GM23338 (cell line): ENCODE data around the gene ELFN1. TPM values are rescaled to one million over a fixed set of nuclear protein-coding genes. Genes with fewer than 3 reads are reported as not detected.

Source experiments
- ATAC-seq: fragments of 200-7000 bp; cut with Tn5 transposase; 3 replicates; pipeline ENCODE4 v1.9.1; 2020
- DNase-seq: peaks from one replicate; pipeline ENCODE4 v3.0.0-alpha.2; 2015; ENCODE audit warnings: low spot score
- H2AFZ ChIP-seq: fragments of 200-600 bp; sonication (generic); 2 replicates; pipeline ENCODE4 v1.8.0; 2016; ENCODE audit warnings: antibody characterized with exemption, mild to moderate bottlenecking, moderate library complexity
- H3F3A ChIP-seq: fragments of 200-600 bp; sonication (generic); replicated peaks from 2 replicates; pipeline ENCODE4 v1.8.0; 2017; ENCODE audit warnings: antibody characterized with exemption, mixed run types, low read depth
- H3K27ac ChIP-seq: fragments of 200-600 bp; sonication (generic); 2 replicates; pipeline ENCODE4 v1.6.1; 2016; ENCODE audit warnings: low read depth
- H3K27me3 ChIP-seq: fragments of 200-600 bp; sonication (generic); 2 replicates; pipeline ENCODE4 v1.8.0; 2016; ENCODE audit warnings: mild to moderate bottlenecking, mixed run types, moderate library complexity; ENCODE audit not compliant: insufficient read depth
- H3K36me3 ChIP-seq: fragments of 200-600 bp; sonication (generic); 2 replicates; pipeline ENCODE4 v1.8.0; 2016; ENCODE audit warnings: mild to moderate bottlenecking; ENCODE audit not compliant: insufficient read depth
- H3K4me1 ChIP-seq: fragments of 200-600 bp; sonication (generic); 2 replicates; pipeline ENCODE4 v1.8.0; 2016; ENCODE audit warnings: mild to moderate bottlenecking, moderate library complexity; ENCODE audit not compliant: insufficient read depth
- H3K4me2 ChIP-seq: fragments of 200-600 bp; sonication (generic); 2 replicates; pipeline ENCODE4 v1.7.1; 2017; ENCODE audit warnings: mixed run types
- H3K4me3 ChIP-seq: fragments of 200-600 bp; sonication (generic); 2 replicates; pipeline ENCODE4 v1.6.1; 2016; ENCODE audit warnings: mixed run types
- H3K79me2 ChIP-seq: fragments of 200-600 bp; sonication (generic); replicated peaks from 2 replicates; pipeline ENCODE4 v1.8.0; 2017; ENCODE audit warnings: mild to moderate bottlenecking; ENCODE audit not compliant: insufficient read depth
- H3K9me2 ChIP-seq: fragments of 200-600 bp; sonication (generic); 2 replicates; pipeline ENCODE4 v1.8.0; 2017; ENCODE audit not compliant: insufficient read depth
- H4K20me1 ChIP-seq: fragments of 200-600 bp; sonication (generic); replicated peaks from 2 replicates; pipeline ENCODE4 v1.8.0; 2017; ENCODE audit warnings: mild to moderate bottlenecking; ENCODE audit not compliant: insufficient read depth
- H3K27ac Mint-ChIP-seq: 2 replicates; pipeline ENCODE4 v1.8.0; 2020; ENCODE audit warnings: inconsistent platforms, mild to moderate bottlenecking, moderate library complexity, mixed read lengths
- H3K27me3 Mint-ChIP-seq: 3 replicates; pipeline ENCODE4 v1.8.0; 2022; ENCODE audit warnings: low read depth, mild to moderate bottlenecking, moderate library complexity, mixed read lengths, inconsistent platforms; ENCODE audit not compliant: insufficient read depth, poor library complexity
- H3K36me3 Mint-ChIP-seq: 3 replicates; pipeline ENCODE4 v1.8.0; 2021; ENCODE audit warnings: low read depth, mild to moderate bottlenecking, inconsistent platforms, moderate library complexity, mixed read lengths
- H3K4me1 Mint-ChIP-seq: 3 replicates; pipeline ENCODE4 v1.8.0; 2020; ENCODE audit warnings: mild to moderate bottlenecking, inconsistent platforms, mixed read lengths
- H3K4me3 Mint-ChIP-seq: 3 replicates; pipeline ENCODE4 v1.8.0; 2021; ENCODE audit warnings: moderate library complexity, mild to moderate bottlenecking, inconsistent platforms, mixed read lengths
- H3K9me3 Mint-ChIP-seq: 3 replicates; pipeline ENCODE4 v1.8.0; 2020; ENCODE audit warnings: moderate library complexity, mild to moderate bottlenecking, inconsistent platforms, mixed read lengths
- CREB1 ChIP-seq: fragments of 250-450 bp; sonication (Bioruptor Pico); IDR thresholded peaks from 2 replicates; pipeline ENCODE4 v1.5.0; 2020; ENCODE audit warnings: low read depth, mild to moderate bottlenecking, moderate library complexity
- EZH2phosphoT487 ChIP-seq: fragments of 200-600 bp; sonication (generic); IDR thresholded peaks from one replicate; pipeline ENCODE4 v1.8.1; 2018; ENCODE audit warnings: antibody characterized with exemption; ENCODE audit not compliant: unreplicated experiment
- NANOG ChIP-seq: IDR thresholded peaks from 2 replicates; pipeline ENCODE4 v1.6.1; 2016; ENCODE audit warnings: antibody characterized with exemption, borderline replicate concordance
- ZNF331 ChIP-seq: fragments of 250-450 bp; sonication (Bioruptor Pico); IDR thresholded peaks from 2 replicates; pipeline ENCODE4 v1.5.0; 2020; ENCODE audit warnings: low read depth, mild to moderate bottlenecking, moderate library complexity
- polyA plus RNA-seq: library from polyadenylated mRNA; unstranded; fragments of >200 nt; fragmentation: Nextera tagmentation; extraction: Ambion mirVana; gene quantifications from 2 replicates; pipeline ENCODE4 v1.2.1, GENCODE V29; 2016
- total RNA-seq: library from RNA; depleted of rRNA; stranded (reverse); fragments of >200 nt; shearing (Covaris generic); gene quantifications from 2 replicates; pipeline ENCODE4 v1.2.3, GENCODE V29; 2014
- TF ChIP-seq, protein P1 (sequence below): IDR thresholded peaks from one replicate; pipeline ENCODE4 v1.6.1; 2018; ENCODE audit warnings: antibody characterized with exemption; ENCODE audit not compliant: unreplicated experiment
- TF ChIP-seq, protein P2 (sequence below): fragments of 250-450 bp; sonication (Bioruptor Pico); IDR thresholded peaks from 2 replicates; pipeline ENCODE4 v1.5.0; 2020; ENCODE audit warnings: mild to moderate bottlenecking, moderate library complexity

ELFN1 gene
- total and polyA plus RNA-seq, 2 experiments from 2014 or later, result 0.08 to 3.5 TPM

DNA sequence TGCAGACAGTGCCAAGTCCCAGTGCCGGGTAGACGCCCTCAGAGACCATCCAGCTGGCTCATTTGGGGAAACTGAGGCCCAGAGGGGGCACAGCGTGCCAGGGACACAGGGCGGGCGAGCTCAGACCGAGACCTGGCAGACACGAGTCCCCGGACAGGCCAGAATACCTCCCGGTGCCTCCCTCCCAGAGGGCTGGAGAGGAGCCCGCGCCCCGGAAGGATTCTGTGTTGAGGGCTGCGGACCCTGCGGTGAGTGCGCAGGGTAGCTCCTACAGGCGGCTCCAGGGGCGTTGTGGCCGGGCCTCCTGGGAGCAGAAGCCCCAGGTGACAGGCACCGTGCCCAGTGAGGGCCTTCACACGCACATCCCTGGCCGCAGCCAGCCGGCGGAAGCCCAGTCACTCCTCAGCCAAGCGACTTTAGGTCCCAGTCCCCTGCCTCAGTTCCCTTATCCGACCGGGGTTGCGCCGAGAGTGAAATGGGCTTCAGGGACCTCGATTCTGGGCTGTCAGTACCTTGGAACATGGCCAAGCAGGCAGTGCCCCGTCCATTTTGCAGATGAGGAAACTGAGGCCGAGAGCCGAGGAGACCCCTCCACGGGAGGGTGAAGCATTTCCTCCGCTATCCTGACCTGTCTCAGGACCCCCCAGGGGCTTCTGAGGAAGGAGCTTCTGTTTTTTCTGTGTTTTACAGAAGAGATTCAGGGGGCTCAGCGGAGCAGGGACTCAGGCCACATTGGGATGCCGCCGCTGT, 73.6 kb downstream of the ELFN1 start:
- Histone ChIP-seq H3K27me3 (no peaks in the 10 kb centered on the region), H3K27ac (no peak overlapping the region), H3K4me2 (no peak overlapping the region), H4K20me1 (no peaks in the 10 kb centered on the region), H3K4me3 (no peak overlapping the region), H3F3A (no peaks in the 10 kb centered on the region), H3K36me3 (no peaks in the 10 kb centered on the region), H3K9me2 (no peaks in the 10 kb centered on the region), H3K79me2 (no peaks in the 10 kb centered on the region), H3K4me1 (no peaks in the 10 kb centered on the region), H2AFZ (no peak overlapping the region)
- H3K36me3 Mint-ChIP-seq, result no peaks in the 10 kb centered on the region; the same call in 2 of the 3 replicates
- TF ChIP-seq CREB1 (CRISPR knock-in tag) (no peak), EZH2phosphoT487 (no peak), ZNF331 (CRISPR knock-in tag) (no peak), NANOG (no peak)
- TF ChIP-seq, protein P1, sequence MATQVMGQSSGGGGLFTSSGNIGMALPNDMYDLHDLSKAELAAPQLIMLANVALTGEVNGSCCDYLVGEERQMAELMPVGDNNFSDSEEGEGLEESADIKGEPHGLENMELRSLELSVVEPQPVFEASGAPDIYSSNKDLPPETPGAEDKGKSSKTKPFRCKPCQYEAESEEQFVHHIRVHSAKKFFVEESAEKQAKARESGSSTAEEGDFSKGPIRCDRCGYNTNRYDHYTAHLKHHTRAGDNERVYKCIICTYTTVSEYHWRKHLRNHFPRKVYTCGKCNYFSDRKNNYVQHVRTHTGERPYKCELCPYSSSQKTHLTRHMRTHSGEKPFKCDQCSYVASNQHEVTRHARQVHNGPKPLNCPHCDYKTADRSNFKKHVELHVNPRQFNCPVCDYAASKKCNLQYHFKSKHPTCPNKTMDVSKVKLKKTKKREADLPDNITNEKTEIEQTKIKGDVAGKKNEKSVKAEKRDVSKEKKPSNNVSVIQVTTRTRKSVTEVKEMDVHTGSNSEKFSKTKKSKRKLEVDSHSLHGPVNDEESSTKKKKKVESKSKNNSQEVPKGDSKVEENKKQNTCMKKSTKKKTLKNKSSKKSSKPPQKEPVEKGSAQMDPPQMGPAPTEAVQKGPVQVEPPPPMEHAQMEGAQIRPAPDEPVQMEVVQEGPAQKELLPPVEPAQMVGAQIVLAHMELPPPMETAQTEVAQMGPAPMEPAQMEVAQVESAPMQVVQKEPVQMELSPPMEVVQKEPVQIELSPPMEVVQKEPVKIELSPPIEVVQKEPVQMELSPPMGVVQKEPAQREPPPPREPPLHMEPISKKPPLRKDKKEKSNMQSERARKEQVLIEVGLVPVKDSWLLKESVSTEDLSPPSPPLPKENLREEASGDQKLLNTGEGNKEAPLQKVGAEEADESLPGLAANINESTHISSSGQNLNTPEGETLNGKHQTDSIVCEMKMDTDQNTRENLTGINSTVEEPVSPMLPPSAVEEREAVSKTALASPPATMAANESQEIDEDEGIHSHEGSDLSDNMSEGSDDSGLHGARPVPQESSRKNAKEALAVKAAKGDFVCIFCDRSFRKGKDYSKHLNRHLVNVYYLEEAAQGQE, result no peak
- TF ChIP-seq, protein P2, sequence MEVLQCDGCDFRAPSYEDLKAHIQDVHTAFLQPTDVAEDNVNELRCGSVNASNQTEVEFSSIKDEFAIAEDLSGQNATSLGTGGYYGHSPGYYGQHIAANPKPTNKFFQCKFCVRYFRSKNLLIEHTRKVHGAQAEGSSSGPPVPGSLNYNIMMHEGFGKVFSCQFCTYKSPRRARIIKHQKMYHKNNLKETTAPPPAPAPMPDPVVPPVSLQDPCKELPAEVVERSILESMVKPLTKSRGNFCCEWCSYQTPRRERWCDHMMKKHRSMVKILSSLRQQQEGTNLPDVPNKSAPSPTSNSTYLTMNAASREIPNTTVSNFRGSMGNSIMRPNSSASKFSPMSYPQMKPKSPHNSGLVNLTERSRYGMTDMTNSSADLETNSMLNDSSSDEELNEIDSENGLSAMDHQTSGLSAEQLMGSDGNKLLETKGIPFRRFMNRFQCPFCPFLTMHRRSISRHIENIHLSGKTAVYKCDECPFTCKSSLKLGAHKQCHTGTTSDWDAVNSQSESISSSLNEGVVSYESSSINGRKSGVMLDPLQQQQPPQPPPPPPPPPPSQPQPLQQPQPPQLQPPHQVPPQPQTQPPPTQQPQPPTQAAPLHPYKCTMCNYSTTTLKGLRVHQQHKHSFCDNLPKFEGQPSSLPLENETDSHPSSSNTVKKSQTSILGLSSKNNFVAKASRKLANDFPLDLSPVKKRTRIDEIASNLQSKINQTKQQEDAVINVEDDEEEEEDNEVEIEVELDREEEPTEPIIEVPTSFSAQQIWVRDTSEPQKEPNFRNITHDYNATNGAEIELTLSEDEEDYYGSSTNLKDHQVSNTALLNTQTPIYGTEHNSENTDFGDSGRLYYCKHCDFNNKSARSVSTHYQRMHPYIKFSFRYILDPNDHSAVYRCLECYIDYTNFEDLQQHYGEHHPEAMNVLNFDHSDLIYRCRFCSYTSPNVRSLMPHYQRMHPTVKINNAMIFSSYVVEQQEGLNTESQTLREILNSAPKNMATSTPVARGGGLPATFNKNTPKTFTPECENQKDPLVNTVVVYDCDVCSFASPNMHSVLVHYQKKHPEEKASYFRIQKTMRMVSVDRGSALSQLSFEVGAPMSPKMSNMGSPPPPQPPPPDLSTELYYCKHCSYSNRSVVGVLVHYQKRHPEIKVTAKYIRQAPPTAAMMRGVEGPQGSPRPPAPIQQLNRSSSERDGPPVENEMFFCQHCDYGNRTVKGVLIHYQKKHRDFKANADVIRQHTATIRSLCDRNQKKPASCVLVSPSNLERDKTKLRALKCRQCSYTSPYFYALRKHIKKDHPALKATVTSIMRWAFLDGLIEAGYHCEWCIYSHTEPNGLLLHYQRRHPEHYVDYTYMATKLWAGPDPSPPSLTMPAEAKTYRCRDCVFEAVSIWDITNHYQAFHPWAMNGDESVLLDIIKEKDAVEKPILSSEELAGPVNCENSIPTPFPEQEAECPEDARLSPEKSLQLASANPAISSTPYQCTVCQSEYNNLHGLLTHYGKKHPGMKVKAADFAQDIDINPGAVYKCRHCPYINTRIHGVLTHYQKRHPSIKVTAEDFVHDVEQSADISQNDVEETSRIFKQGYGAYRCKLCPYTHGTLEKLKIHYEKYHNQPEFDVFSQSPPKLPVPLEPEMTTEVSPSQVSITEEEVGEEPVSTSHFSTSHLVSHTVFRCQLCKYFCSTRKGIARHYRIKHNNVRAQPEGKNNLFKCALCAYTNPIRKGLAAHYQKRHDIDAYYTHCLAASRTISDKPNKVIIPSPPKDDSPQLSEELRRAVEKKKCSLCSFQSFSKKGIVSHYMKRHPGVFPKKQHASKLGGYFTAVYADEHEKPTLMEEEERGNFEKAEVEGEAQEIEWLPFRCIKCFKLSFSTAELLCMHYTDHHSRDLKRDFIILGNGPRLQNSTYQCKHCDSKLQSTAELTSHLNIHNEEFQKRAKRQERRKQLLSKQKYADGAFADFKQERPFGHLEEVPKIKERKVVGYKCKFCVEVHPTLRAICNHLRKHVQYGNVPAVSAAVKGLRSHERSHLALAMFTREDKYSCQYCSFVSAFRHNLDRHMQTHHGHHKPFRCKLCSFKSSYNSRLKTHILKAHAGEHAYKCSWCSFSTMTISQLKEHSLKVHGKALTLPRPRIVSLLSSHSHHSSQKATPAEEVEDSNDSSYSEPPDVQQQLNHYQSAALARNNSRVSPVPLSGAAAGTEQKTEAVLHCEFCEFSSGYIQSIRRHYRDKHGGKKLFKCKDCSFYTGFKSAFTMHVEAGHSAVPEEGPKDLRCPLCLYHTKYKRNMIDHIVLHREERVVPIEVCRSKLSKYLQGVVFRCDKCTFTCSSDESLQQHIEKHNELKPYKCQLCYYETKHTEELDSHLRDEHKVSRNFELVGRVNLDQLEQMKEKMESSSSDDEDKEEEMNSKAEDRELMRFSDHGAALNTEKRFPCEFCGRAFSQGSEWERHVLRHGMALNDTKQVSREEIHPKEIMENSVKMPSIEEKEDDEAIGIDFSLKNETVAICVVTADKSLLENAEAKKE (CRISPR knock-in tag), result no peak
- no peaks in the 10 kb centered on the region for H3K9me3 Mint-ChIP-seq
- no peak overlapping the region for H3K4me3 Mint-ChIP-seq
- H3K27ac Mint-ChIP-seq, result no peak overlapping the region
- H3K27me3 Mint-ChIP-seq, result peaks cover 5% of the 10 kb centered on the region
- peaks cover 3% of the 10 kb centered on the region; the same call in 2 of the 3 replicates for H3K4me1 Mint-ChIP-seq
- ATAC-seq (no peak), DNase-seq (no peak)
